Measurements from ENCODE around the gene UBE2D2.
"Not testable (repeated sequence)": the region's sequence is repeated elsewhere in the genome, so short reads cannot be mapped to it uniquely, and the experiment has no call there.

DNA sequence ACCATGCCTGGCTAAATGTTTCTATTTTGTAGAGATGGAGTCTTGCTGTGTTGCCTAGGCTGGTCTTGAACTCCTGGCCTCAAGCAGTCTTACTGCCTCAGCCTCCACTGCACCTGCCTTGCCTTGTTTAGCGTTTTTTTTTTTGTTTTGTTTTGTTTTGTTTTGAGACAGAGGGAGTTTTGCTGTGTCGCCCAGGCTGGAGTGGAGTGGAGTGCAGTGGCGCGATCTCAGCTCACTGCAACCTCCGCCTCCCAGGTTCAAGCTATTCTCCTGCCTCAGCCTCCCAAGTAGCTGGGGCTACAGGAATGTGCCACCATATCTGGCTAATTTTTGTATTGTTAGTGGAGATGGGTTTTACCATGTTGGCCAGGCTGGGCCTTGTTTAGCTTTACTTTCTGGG is 27.0 kb downstream of the UBE2D2 start:
- TF ChIP-seq, protein P1, sequence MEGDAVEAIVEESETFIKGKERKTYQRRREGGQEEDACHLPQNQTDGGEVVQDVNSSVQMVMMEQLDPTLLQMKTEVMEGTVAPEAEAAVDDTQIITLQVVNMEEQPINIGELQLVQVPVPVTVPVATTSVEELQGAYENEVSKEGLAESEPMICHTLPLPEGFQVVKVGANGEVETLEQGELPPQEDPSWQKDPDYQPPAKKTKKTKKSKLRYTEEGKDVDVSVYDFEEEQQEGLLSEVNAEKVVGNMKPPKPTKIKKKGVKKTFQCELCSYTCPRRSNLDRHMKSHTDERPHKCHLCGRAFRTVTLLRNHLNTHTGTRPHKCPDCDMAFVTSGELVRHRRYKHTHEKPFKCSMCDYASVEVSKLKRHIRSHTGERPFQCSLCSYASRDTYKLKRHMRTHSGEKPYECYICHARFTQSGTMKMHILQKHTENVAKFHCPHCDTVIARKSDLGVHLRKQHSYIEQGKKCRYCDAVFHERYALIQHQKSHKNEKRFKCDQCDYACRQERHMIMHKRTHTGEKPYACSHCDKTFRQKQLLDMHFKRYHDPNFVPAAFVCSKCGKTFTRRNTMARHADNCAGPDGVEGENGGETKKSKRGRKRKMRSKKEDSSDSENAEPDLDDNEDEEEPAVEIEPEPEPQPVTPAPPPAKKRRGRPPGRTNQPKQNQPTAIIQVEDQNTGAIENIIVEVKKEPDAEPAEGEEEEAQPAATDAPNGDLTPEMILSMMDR (IDR thresholded peaks at IDR 0.05; ENCODE audit: low read length), result not testable (repeated sequence)
- not testable (repeated sequence) for TF ChIP-seq EZH2 (IDR thresholded peaks at IDR 0.05; ENCODE audit: borderline replicate concordance, low read length)
